HUES48 (cell line): ENCODE measurements around the gene CCR5AS.
"Not testable (repeated sequence)": the region's sequence is repeated elsewhere in the genome, so short reads cannot be mapped to it uniquely, and the experiment has no call there.

Experiments used
- H3K27ac ChIP-seq: one replicate; pipeline ENCODE4 v1.7.0; 2013; ENCODE audit warnings: low read depth, low read length, inconsistent platforms
- H3K27me3 ChIP-seq: 2 replicates; pipeline ENCODE4 v1.6.1; 2013; ENCODE audit warnings: mild to moderate bottlenecking, low read length; ENCODE audit not compliant: control insufficient read depth, insufficient read depth
- H3K36me3 ChIP-seq: 2 replicates; pipeline ENCODE4 v1.6.1; 2013; ENCODE audit warnings: low read length; ENCODE audit not compliant: control insufficient read depth, insufficient read depth
- H3K4me1 ChIP-seq: 2 replicates; pipeline ENCODE4 v1.6.1; 2013; ENCODE audit warnings: mild to moderate bottlenecking, low read length; ENCODE audit not compliant: control insufficient read depth, insufficient read depth
- H3K4me3 ChIP-seq: 2 replicates; pipeline ENCODE4 v1.5.1; 2013; ENCODE audit warnings: mild to moderate bottlenecking, low read depth, low read length
- H3K9ac ChIP-seq: 2 replicates; pipeline ENCODE4 v1.6.1; 2013; ENCODE audit warnings: mild to moderate bottlenecking, low read depth, low read length, moderate library complexity
- H3K9me3 ChIP-seq: 2 replicates; pipeline ENCODE4 v1.6.1; 2013; ENCODE audit warnings: low read length; ENCODE audit not compliant: control insufficient read depth, insufficient read depth

The CCR5AS gene

GRCh38 chr3:46442576-46443530 is 36.0 kb upstream of the CCR5AS start:
- no peaks in the 10 kb centered on the region for H3K27me3 ChIP-seq
- H3K4me3 ChIP-seq = no peak overlapping the region
- no peak overlapping the region for H3K27ac ChIP-seq
- no peaks in the 10 kb centered on the region for H3K36me3 ChIP-seq
- H3K4me1 ChIP-seq = peaks cover 7% of the 10 kb centered on the region; the same call in 1 of the 2 replicates
- H3K9ac ChIP-seq = no peak overlapping the region
- H3K9me3 ChIP-seq = no peaks in the 10 kb centered on the region

DNA sequence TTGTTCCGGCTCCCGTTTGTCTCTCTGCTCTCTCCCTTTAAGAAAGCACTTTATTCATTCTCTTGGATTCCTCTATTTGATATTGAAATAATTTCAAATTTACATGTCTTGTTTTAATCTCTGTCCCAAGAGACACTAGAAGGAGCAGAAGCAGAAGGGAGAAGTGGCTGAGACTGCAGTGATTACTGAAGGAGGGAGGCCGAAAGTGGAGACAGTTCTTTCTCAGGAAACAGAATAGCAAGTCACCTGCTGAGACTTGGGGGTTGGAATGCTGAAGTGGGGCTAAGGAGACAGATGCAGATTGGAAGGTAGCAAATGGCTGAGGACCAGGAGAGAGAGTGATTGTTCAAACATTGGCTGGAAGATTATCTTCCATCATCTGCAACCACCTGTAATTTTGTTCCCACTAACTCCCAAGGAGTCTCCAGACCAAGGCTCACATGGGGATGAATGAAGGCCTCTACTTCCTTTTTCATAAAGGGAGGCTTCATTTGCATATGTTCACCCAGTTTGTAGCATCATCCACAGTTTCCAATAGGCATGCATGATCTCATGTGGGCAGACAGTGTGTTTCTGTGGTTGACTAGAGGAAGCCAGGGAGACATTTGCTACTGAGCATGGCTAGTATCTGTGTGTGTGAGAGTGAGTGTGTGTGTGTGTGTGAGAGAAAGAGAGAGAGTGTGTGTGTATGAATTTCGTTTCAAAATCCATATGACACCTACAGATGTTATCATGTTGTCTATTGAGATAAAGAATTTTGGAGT is 33.8 kb upstream of the CCR5AS start:
- H3K36me3 ChIP-seq = no peaks in the 10 kb centered on the region
- no peaks in the 10 kb centered on the region for H3K27me3 ChIP-seq
- peaks cover 7% of the 10 kb centered on the region; the same call in 1 of the 2 replicates for H3K4me1 ChIP-seq
- H3K27ac ChIP-seq = no peak overlapping the region
- no peak overlapping the region for H3K4me3 ChIP-seq
- H3K9me3 ChIP-seq = no peaks in the 10 kb centered on the region
- no peak overlapping the region for H3K9ac ChIP-seq

DNA sequence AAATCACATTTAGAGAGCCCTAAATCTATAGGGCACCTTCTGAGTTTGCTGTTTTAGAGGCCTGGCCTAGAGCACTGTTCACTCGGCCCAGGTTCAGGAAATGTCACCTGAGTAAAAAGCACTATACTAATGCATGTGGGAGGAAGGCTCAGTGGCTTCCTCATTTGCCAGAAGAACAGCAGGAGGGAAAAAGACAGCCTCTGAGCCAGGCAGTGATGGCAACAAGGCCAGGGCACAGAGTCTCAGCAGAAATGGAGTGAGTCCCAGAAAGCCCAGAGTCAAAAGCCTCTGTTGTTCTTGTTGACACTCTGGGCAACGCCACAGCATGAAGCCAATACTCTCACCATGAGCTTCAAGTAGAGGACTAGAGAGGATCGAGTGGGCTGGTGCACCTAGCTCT is 32.0 kb upstream of the CCR5AS start:
- Histone ChIP-seq H3K36me3 (no peaks in the 10 kb centered on the region), H3K27me3 (no peaks in the 10 kb centered on the region), H3K9ac (no peak overlapping the region), H3K9me3 (no peaks in the 10 kb centered on the region), H3K27ac (no peak overlapping the region), H3K4me1 (peaks cover 7% of the 10 kb centered on the region; the same call in 1 of the 2 replicates), H3K4me3 (no peak overlapping the region)

DNA sequence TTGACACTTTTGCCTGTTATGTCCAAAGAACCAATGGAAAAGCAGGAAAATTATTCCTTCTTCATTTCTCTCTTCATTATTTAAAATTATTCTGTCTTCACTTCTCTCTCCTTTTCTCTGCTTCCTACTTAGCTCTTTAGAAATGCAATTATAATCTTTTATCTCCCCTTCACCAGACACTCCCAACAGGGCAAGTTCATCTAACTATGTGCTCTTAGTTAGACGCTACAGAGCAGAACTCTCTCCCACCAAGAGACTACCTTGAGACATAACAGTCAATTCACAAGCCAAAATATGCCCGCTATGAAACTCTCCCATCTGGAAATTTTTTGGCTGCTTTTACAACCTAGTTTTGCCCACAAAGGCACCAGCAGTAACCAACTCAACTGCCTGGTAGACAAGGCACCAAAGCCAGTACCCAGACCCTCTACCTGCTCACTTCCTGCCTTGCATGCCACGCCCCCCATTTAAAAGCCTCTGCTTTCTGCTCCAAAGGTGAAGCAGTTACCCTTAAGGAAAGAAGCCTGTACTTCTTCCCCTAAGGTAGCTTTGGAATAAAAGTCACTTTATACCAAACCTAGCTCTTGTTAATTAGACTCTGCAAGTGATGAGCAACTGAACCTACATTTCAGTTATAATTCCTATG is 28.3 kb upstream of the CCR5AS start:
- H3K9ac ChIP-seq = no peak overlapping the region
- H3K4me3 ChIP-seq = no peak overlapping the region
- H3K9me3 ChIP-seq = 0 out of 2 replicates have a peak, but pooled peaks cover 3% of the 10 kb centered on the region
- H3K36me3 ChIP-seq = no peaks in the 10 kb centered on the region
- H3K4me1 ChIP-seq = no peaks in the 10 kb centered on the region
- no peaks in the 10 kb centered on the region for H3K27me3 ChIP-seq
- no peak overlapping the region for H3K27ac ChIP-seq

DNA sequence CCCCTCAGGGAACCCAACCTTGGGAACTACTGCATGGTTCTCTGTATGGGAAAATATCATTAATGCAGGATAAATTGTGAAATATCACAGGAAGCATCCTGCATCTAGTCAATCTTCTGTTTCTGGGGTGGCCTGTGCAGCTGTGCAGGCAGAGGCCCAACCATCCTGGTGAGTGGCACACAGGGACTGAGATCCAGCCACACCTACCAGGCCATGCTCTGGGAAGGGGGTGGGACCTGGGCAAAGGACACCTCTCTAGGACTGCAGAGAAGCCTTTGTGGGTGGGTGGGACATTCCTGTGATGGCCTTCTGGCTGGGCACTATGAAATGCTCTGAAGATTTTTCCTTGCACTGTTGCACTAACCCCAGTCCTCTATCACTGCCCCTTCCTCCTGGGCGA is 27.0 kb upstream of the CCR5AS start:
- H3K9ac ChIP-seq = no peak overlapping the region
- no peak overlapping the region for H3K27ac ChIP-seq
- 0 out of 2 replicates have a peak, but pooled peaks cover 3% of the 10 kb centered on the region for H3K9me3 ChIP-seq
- H3K4me3 ChIP-seq = no peak overlapping the region
- no peaks in the 10 kb centered on the region for H3K36me3 ChIP-seq
- no peaks in the 10 kb centered on the region for H3K27me3 ChIP-seq
- no peaks in the 10 kb centered on the region for H3K4me1 ChIP-seq

DNA sequence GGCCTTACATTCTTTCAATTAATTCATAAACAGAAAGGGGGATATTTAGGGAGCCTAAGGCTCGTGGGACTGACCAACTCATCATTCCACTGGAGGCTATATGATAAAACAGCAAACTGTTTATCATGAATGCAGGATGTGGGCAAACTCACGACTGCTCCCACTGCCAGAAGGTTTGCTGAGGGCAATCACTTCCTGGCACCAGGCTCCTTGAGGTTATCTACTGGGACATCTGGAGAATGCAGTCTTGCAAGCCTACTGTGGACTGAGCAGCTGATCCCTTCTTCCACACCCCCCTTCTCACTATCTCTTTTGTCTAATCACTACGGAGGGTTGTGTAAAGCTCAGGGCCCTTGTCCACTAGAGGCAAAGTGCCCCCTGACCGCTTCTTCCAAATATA is 26.3 kb upstream of the CCR5AS start:
- not testable (repeated sequence) for H3K4me3 ChIP-seq, H3K27ac ChIP-seq, H3K4me1 ChIP-seq

GRCh38 chr3:46431905-46432304 is 25.0 kb upstream of the CCR5AS start:
- H3K27me3 ChIP-seq, H3K9me3 ChIP-seq, H3K4me1 ChIP-seq, H3K27ac ChIP-seq, H3K4me3 ChIP-seq, H3K36me3 ChIP-seq, H3K9ac ChIP-seq: not testable (repeated sequence)

More for the DNA sequence above, 26.3 kb upstream of the CCR5AS start:
- H3K27me3 ChIP-seq, H3K9ac ChIP-seq, H3K36me3 ChIP-seq, H3K9me3 ChIP-seq: not testable (repeated sequence)

GRCh38 chr3:46430879-46431278 is 24.0 kb upstream of the CCR5AS start:
- H3K9ac ChIP-seq, H3K9me3 ChIP-seq, H3K4me1 ChIP-seq, H3K27ac ChIP-seq, H3K27me3 ChIP-seq, H3K36me3 ChIP-seq, H3K4me3 ChIP-seq: not testable (repeated sequence)

- Histone ChIP-seq H3K4me1 (no peaks in the 10 kb centered on the region), H3K9me3 (0 out of 2 replicates have a peak, but pooled peaks cover 3% of the 10 kb centered on the region), H3K27me3 (no peaks in the 10 kb centered on the region), H3K4me3 (no peak overlapping the region), H3K27ac (no peak overlapping the region), H3K36me3 (no peaks in the 10 kb centered on the region), H3K9ac (no peak overlapping the region)
Observed at GRCh38 chr3:46429671-46430070, 22.8 kb upstream of the CCR5AS start.

GRCh38 chr3:46429250-46429649 is 22.4 kb upstream of the CCR5AS start:
- Histone ChIP-seq H3K36me3 (no peaks in the 10 kb centered on the region), H3K9me3 (0 out of 2 replicates have a peak, but pooled peaks cover 3% of the 10 kb centered on the region), H3K4me1 (no peaks in the 10 kb centered on the region), H3K4me3 (no peak overlapping the region), H3K9ac (no peak overlapping the region), H3K27ac (no peak overlapping the region), H3K27me3 (no peaks in the 10 kb centered on the region)
